SU-DHL-6 (cell line): ENCODE results near the gene CFAP20DC.

ENCODE experiments used
- H2AFZ ChIP-seq: fragments of 200-600 bp; sonication (generic); 2 replicates; pipeline ENCODE4 v1.6.1; 2014; ENCODE audit warnings: low read depth, mild to moderate bottlenecking, moderate library complexity, mixed read lengths, antibody characterized with exemption, low read length; ENCODE audit not compliant: severe bottlenecking
- H3F3A ChIP-seq: fragments of 200-600 bp; shearing (Covaris generic); 2 replicates; pipeline ENCODE4 v1.6.0; 2016; ENCODE audit warnings: antibody characterized with exemption, mild to moderate bottlenecking; ENCODE audit not compliant: insufficient read depth
- H3K27ac ChIP-seq: fragments of 200-600 bp; sonication (generic); 2 replicates; pipeline ENCODE4 v1.5.1; 2016; ENCODE audit warnings: low read depth, mild to moderate bottlenecking, low read length, moderate library complexity, mixed read lengths
- H3K27me3 ChIP-seq: fragments of 200-600 bp; sonication (generic), shearing (Covaris generic); 2 replicates; pipeline ENCODE4 v1.6.0; 2014; ENCODE audit warnings: mild to moderate bottlenecking, low read length
- H3K36me3 ChIP-seq: fragments of 200-600 bp; sonication (generic); 2 replicates; pipeline ENCODE4 v1.6.1; 2014; ENCODE audit warnings: mild to moderate bottlenecking, low read length, mixed read lengths
- H3K4me2 ChIP-seq: fragments of 300-600, 200-600 bp; shearing (Covaris generic), sonication (generic); 2 replicates; pipeline ENCODE4 v1.6.0; 2014; ENCODE audit warnings: low read length, low read depth, mild to moderate bottlenecking; ENCODE audit not compliant: poor library complexity, severe bottlenecking
- H3K4me3 ChIP-seq: fragments of 200-600 bp; sonication (generic); 2 replicates; pipeline ENCODE4 v1.5.1; 2014; ENCODE audit warnings: antibody characterized with exemption, low read length, mild to moderate bottlenecking, mixed read lengths; ENCODE audit not compliant: insufficient read depth, poor library complexity, severe bottlenecking
- H3K79me2 ChIP-seq: fragments of 200-600 bp; sonication (generic); 2 replicates; pipeline ENCODE4 v1.6.1; 2014; ENCODE audit warnings: mild to moderate bottlenecking, low read length, moderate library complexity; ENCODE audit not compliant: insufficient read depth
- H3K9ac ChIP-seq: fragments of 200-600 bp; sonication (generic); 2 replicates; pipeline ENCODE4 v1.7.0; 2014; ENCODE audit warnings: mild to moderate bottlenecking, low read length
- H3K9me2 ChIP-seq: fragments of 200-600 bp; sonication (generic); replicated peaks from 2 replicates; pipeline ENCODE4 v1.6.1; 2014; ENCODE audit warnings: low read length; ENCODE audit not compliant: insufficient read depth
- H3K9me3 ChIP-seq: fragments of 200-600 bp; sonication (generic); 2 replicates; pipeline ENCODE4 v1.6.1; 2014; ENCODE audit warnings: low read length, mixed read lengths; ENCODE audit not compliant: insufficient read depth
- H4K20me1 ChIP-seq: fragments of 200-600 bp; sonication (generic); 2 replicates; pipeline ENCODE4 v1.6.1; 2014; ENCODE audit warnings: low read depth, mild to moderate bottlenecking, antibody characterized with exemption, low read length, moderate library complexity, mixed read lengths
- EZH2phosphoT487 ChIP-seq: fragments of 200-600 bp; sonication (generic), shearing (Covaris generic); conservative IDR thresholded peaks from 2 replicates; pipeline ENCODE4 v1.6.1; 2018; ENCODE audit warnings: mild to moderate bottlenecking, antibody characterized with exemption, low read length, moderate library complexity, mixed read lengths
- TF ChIP-seq, protein P1 (sequence below): fragments of 200-600 bp; sonication (generic); IDR thresholded peaks from one replicate; pipeline ENCODE4 v1.5.1; 2017; ENCODE audit warnings: antibody characterized with exemption, mild to moderate bottlenecking, low read length, moderate library complexity; ENCODE audit not compliant: insufficient read depth, poor library complexity, severe bottlenecking

Gene CFAP20DC

GRCh38 chr3:59082106-59082505, 32.3 kb upstream of the CFAP20DC start:
- H3K4me2 ChIP-seq: no peak overlapping the region
- H3K36me3 ChIP-seq: no peaks in the 10 kb centered on the region
- no peaks in the 10 kb centered on the region for H4K20me1 ChIP-seq
- TF ChIP-seq EZH2phosphoT487: no peak
- TF ChIP-seq, protein P1, sequence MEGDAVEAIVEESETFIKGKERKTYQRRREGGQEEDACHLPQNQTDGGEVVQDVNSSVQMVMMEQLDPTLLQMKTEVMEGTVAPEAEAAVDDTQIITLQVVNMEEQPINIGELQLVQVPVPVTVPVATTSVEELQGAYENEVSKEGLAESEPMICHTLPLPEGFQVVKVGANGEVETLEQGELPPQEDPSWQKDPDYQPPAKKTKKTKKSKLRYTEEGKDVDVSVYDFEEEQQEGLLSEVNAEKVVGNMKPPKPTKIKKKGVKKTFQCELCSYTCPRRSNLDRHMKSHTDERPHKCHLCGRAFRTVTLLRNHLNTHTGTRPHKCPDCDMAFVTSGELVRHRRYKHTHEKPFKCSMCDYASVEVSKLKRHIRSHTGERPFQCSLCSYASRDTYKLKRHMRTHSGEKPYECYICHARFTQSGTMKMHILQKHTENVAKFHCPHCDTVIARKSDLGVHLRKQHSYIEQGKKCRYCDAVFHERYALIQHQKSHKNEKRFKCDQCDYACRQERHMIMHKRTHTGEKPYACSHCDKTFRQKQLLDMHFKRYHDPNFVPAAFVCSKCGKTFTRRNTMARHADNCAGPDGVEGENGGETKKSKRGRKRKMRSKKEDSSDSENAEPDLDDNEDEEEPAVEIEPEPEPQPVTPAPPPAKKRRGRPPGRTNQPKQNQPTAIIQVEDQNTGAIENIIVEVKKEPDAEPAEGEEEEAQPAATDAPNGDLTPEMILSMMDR: no peak
- H3K79me2 ChIP-seq: no peaks in the 10 kb centered on the region
- no peaks in the 10 kb centered on the region for H3K9me3 ChIP-seq
- H3K9me2 ChIP-seq: no peaks in the 10 kb centered on the region
- H3K27me3 ChIP-seq: no peaks in the 10 kb centered on the region
- H3K4me3 ChIP-seq: no peak overlapping the region
- H3K9ac ChIP-seq: no peak overlapping the region
- no peak overlapping the region for H3K27ac ChIP-seq
- H3F3A ChIP-seq: no peaks in the 10 kb centered on the region
- H2AFZ ChIP-seq: no peak overlapping the region

GRCh38 chr3:59081071-59081470, 31.2 kb upstream of the CFAP20DC start:
- no peak overlapping the region for H2AFZ ChIP-seq
- H3K27ac ChIP-seq: no peak overlapping the region
- H3K9ac ChIP-seq: no peak overlapping the region
- no peaks in the 10 kb centered on the region for H3K36me3 ChIP-seq
- H3K27me3 ChIP-seq: no peaks in the 10 kb centered on the region
- no peaks in the 10 kb centered on the region for H4K20me1 ChIP-seq
- H3K79me2 ChIP-seq: no peaks in the 10 kb centered on the region
- no peak overlapping the region for H3K4me2 ChIP-seq
- H3K4me3 ChIP-seq: no peak overlapping the region
- TF ChIP-seq, protein P1: no peak
- TF ChIP-seq EZH2phosphoT487: no peak
- no peaks in the 10 kb centered on the region for H3F3A ChIP-seq
- no peaks in the 10 kb centered on the region for H3K9me3 ChIP-seq
- H3K9me2 ChIP-seq: no peaks in the 10 kb centered on the region

DNA sequence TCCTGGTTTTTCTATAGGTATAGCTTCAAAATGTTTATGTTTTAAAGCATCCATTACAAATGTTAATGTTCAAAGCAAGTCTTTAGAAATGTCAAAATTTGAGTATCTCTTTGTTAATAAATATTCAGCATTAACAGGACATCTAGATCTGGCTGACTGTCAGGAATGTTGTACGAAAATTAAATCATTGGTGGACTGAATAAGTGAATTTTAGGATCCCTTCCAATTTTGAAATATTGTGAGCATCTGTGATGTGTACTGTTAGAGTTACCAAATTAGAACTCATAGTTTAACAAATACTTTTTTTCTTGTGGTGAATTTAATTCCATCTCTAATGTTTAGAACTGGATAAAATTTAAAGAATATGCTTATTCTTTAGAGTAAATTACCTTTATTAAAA, 30.1 kb upstream of the CFAP20DC start:
- Histone ChIP-seq H3K4me3 (no peak overlapping the region), H3K9ac (no peak overlapping the region), H3K27ac (no peak overlapping the region), H3K4me2 (no peak overlapping the region), H3K9me3 (no peaks in the 10 kb centered on the region), H3K27me3 (no peaks in the 10 kb centered on the region), H3K36me3 (no peaks in the 10 kb centered on the region), H3K79me2 (no peaks in the 10 kb centered on the region), H4K20me1 (no peaks in the 10 kb centered on the region), H2AFZ (no peak overlapping the region), H3K9me2 (no peaks in the 10 kb centered on the region), H3F3A (no peaks in the 10 kb centered on the region)
- TF ChIP-seq, protein P1: no peak
- TF ChIP-seq EZH2phosphoT487: no peak

DNA sequence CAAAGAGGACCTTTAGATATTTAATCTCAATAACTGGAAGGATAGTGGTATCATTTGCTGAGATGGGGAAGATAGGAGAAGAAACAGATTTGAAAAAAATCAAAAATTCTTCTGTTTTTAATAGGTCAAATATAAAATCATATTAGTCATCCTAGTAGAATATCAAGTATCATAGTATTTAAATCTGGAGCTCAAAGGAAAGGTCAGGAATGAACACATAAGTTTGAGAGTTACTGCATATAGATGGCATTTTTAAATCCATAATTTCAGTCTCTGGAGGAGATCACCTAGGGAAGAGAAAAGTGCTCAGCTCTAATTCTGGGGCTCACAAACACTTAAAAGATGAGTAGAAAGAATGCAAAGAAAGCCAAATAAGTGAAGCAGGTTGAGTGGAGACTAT, 24.9 kb upstream of the CFAP20DC start:
- Histone ChIP-seq H3K36me3 (no peaks in the 10 kb centered on the region), H3K9ac (no peak overlapping the region), H2AFZ (no peak overlapping the region), H3F3A (no peaks in the 10 kb centered on the region), H3K9me2 (no peaks in the 10 kb centered on the region), H4K20me1 (no peaks in the 10 kb centered on the region), H3K4me2 (no peak overlapping the region), H3K27me3 (no peaks in the 10 kb centered on the region), H3K79me2 (no peaks in the 10 kb centered on the region), H3K4me3 (no peak overlapping the region), H3K9me3 (no peaks in the 10 kb centered on the region), H3K27ac (no peak overlapping the region)
- no peak for TF ChIP-seq EZH2phosphoT487
- TF ChIP-seq, protein P1: no peak
